Stimulated activated naive CD4-positive, alpha-beta T cell treated with Interleukin-2 at 50 U/mL for 16 hours (primary cell): Measurements from ENCODE around the gene ATP2C1.
"Not testable (repeated sequence)": the region's sequence is repeated elsewhere in the genome, so short reads cannot be mapped to it uniquely, and the experiment has no call there.

Experiments
- DNase-seq: peaks from one replicate; lab custom pipeline; 2025; lab: John Stamatoyannopoulos, UW

Gene ATP2C1

DNA sequence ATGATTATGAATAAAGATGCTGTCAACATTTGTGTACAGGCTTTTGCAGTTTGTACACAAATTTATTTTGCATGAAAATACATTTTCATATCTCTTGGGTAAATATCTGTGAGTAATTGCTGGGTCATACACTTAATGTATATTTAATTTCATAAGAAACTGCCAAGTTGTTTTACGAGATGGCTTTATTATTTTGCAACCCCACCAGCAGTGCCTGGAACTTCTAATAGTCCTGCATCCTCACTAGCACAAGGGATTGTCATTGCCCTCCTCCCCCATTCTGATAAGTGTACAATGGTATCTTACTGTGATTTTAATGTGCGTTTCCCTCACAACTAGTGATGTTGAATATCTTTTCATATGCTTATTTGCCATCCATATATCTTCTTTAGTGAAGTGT is 87.6 kb downstream of the ATP2C1 start:
- DNase-seq, result no peak

DNA sequence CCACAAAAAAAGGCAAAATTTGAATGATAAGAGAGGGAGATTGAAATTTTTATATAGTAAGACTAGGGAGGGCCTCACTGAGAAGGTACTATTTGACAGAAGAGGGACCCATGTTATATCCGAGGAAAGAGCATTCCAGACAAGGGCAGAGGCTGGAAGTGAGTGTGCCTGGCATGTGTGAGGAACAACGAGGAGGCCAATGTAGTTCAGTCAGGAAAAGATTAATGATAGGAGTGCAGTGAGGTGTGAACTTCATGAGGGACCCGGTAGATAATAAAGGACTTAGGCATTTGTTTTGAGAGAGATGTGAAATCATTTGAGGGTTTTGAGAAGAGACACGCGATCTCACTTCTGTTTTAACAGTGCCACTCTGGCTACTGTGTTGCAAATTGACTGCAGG is 96.4 kb downstream of the ATP2C1 start:
- DNase-seq, result no peak

DNA sequence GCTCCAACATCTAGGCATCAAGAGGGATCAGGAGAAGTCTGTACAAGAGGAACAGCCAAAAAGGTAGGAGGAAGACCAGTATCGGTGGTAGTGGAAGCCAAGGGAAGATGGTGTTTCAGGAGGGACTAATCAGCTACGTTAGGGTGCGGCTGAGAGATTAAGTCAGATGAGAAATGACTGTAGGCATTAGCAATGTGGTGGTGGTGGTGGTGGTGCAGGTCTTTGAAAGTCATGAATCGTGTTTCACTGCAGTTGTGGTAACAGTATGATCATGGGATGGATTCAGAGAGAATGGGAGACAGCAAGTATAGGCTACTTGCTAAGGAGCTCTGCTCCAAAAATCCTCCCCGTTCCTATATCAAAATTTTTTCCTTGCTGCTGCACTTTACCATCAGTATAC is 97.2 kb downstream of the ATP2C1 start:
- DNase-seq, result no peak

DNA sequence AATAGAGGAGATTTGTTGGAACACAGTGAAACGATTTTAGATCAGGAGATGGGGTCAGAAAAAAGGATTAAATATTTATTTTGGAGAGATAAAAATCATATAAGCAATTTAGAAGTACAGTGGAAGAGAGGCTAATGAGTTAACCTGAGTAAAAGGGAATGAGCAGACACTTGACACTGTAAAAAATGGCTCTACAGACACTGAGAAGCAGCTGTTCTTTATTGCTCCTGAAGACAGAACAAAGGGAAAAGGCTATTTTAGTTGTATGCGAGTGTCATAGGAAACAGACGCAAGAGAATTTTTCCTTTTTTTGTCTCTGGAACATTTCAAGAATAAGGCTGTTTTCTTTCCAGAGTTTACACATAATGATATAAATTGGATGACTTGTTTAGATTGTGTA is 98.5 kb downstream of the ATP2C1 start:
- no peak for DNase-seq

DNA sequence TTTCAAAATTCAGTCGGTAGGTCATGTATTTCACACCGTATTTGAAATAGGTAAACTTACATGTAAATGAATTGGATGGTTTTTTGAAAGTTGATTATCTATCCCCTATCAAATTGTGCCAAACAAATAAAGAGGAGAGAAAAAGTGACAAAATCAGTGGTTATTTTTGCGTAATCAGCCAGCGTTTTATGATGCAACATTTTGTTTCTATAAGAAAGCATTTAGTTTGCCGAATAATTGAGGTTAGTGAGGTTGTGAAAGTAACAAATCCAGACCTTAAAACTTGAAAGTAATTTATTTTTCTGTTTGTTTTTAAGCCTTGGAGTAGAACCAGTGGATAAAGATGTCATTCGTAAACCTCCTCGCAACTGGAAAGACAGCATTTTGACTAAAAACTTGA is 103.4 kb downstream of the ATP2C1 start:
- DNase-seq, result no peak

DNA sequence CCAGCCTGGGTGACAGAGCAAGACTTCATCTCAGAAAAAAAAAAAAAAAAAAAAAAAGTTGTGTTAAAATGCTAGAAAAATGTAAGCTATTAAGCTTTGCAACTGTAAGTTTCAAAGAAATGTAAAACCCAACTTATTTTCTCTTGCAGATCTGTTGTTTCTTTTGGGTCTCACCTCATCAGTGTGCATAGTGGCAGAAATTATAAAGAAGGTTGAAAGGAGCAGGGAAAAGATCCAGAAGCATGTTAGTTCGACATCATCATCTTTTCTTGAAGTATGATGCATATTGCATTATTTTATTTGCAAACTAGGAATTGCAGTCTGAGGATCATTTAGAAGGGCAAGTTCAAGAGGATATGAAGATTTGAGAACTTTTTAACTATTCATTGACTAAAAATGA is 107.2 kb downstream of the ATP2C1 start:
- no peak for DNase-seq

DNA sequence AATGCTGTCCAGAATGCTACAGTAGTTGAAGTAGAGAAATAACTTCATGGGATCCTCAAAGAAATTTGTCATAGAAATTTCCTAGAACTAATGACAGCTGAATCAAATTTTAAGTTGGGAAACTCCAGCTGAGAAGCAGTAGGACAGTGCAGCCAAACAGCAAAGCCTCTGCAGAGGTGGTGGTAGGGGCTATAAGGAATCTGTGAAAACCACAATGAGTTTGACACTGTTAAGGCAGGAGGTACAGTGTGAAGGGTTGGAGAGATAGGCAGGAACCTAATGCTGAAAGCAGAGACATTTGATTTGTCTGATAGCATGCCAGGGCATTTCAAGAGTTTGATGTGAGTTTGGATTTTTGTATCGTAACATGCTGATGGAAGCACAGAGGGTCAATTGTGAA is 110.7 kb downstream of the ATP2C1 start:
- no peak for DNase-seq

DNA sequence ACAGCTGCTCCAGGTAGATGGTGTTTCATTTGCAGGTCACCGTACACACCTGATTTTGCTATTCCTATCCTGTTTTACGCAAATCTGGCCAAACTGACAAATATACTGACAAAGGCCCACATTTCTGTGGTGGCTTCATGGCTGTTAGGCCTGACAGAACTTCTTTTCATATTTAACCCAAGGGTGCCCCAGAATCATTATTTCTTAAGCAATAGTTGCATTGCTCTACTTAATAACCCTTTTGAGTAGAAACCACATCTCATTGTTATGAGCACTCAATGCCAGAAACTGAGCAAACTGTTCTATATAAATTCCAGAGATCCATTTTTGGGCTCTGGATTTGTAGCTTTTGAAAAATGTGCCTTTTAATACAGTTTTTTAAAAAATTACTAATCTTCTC is 113.4 kb downstream of the ATP2C1 start:
- no peak for DNase-seq

DNA sequence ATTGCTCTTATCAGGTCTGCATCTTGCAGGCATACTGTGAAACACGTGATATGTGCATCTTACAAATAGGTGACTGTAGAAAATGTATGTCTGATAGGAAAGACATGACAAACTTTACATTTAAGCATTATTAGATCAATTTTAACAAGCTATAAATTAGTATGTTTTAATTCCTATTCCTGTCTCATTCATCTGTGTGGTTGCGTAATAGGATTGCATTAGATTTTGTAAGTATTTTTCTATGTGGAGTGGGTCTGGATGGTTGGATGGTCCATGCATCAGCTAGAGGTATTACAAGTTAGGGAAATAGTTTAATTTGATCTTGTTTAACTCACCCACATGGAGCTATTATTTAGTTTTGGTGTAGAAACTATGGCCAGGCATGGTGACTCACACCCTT is 113.9 kb downstream of the ATP2C1 start:
- no peak for DNase-seq

DNA sequence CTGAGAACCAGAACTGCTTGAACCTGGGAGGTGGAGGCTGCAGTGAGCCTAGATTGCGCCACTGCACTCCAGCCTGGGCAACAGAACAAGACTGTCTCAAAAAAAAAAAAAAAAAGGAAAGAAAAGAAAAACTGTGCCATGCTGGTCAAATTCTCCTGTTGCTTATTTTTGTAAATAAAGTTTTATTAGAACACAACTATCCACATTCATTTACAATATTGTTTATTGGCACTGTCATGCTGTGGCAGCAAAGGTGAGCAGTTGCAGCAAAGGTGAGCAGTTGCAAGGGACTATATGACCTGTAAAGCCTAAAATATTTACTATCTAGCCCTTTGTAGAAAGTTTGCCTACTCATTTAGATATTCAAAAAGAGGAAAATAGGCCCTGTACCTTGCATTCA is 114.4 kb downstream of the ATP2C1 start:
- no peak for DNase-seq

DNA sequence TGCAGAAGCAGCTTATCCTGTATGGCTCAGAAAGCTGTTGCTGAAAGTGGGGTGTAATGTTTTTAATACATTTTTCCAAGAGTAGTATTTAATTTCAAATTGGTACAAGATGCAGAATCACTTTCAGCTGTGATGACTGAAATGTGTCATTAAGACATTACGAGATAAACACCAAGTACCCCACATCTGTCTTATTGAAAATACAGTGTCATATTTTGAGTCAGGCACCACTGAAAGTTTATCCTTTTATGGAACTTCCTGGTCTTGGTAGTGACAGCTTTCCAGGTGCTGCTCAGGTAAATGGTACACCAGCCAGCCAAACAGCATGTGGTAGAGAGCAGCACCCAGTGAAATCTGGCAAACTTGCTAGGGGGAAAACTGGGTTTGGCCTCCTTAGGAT is 115.8 kb downstream of the ATP2C1 start:
- no peak for DNase-seq

DNA sequence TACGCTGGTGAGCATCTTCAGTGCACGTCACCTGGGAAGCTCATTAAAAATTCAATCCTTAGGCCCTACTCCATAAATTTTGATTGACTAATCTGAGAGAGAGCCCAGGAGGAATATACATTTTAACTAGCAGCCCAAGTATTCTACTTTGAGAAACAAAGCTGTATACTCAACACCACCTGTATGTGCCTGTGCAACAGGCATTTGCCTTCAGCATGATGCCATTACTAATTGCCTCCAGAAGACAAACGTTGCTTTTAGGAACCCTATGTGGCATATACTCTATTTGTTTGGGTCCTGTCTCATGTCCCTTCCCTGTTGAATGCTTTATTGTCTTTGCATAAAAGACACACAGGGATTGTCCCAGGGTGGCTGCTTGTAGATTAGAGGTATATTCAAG is 125.1 kb downstream of the ATP2C1 start:
- DNase-seq, result no peak

DNA sequence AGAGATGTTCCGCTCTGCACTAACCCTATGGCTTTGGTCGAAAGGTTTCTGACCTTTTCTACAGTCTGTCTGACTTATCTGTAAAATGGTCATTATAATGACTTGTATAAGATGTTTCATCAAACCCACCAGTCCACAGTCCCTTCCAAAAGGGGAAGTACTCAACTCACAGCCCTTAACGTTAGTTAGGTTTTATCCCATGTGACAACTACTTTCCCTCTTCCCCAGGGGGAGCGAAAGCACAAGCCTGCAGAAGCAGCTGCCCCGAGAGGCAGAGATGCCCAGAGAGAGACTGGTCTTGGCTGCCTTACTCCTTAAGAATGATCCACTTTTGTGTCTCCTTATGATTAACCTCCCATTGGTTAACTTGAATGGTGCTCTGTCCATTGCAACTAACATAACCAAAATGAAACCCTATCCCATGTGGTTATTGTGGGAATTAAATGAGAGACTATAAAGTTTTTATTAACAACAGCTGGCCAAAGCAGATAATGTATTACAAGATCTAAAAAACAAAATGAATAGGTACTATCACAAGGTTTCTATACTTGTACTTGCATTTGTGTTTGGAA is 126.3 kb downstream of the ATP2C1 start:
- no peak for DNase-seq

DNA sequence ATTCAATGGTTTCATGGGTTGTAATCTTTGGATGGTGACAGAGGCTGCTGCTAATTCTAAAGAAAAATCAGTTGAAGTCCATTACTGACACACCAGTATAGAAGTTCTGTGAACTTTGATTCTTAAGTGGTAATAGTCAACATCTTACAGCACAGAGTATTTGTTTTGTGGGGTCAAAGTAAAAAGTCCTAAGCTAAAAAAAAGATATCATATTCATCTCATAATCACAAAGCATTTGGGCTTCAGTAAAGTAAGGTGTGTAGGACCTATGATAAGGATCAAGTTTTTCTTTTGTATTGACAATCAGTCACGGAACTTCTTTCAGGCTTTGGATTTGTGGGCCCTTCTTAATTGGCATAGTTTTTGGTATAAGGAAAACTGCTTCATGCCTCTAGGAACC is 131.7 kb downstream of the ATP2C1 start:
- DNase-seq, result no peak

DNA sequence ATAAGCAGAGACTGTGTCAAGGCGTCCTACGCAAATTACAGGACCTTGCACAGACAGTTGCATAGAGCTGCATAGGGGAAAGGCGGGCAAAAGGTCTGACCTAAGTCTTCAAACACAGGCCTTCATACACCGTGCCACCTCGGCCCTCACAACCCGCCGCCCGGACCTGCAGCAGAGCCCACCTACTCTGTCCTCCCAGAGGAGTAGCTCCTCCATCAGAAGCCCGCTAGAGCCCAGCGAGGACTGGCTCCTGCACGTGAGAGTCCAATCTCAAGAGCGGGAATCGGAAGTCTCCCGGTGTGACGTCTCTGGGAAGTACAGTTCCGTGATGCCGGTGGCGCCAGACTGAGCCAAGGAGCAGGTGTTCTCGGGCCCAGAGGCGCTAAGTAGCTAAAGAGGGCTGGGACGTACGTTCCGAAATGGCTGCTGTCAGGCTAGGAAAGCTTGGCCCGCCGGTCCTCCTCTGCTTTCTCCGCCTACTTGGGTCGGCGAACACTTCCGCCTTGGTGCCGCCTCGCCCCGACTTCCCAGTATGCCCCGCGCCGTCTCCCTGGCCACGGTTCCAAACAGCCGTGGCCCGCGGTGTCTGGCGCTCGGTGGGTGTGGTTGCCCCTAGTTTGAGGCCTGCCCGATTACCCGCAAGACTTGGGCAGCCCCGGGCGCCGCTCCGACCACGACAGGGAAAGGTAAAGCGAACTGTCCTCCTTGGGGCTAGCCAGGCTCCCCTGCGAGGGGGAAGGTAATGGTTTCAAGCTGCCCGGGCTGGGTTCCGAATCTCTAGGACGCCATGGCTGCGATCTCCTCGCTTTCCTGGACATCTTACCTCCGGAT is 132.7 kb downstream of the ATP2C1 start, which contains the start of the genes ASTE1 and NEK11:
TSS of gene ASTE1 (minus strand) at position 505 of the 831 bp plus-strand sequence. CDS start 1,519 bp downstream, outside the sequence.
TSS of gene NEK11 (plus strand) at position 557 of the 831 bp plus-strand sequence. CDS start 2,832 bp downstream, outside the sequence.
- DNase-seq, result peak; percentile 93

DNA sequence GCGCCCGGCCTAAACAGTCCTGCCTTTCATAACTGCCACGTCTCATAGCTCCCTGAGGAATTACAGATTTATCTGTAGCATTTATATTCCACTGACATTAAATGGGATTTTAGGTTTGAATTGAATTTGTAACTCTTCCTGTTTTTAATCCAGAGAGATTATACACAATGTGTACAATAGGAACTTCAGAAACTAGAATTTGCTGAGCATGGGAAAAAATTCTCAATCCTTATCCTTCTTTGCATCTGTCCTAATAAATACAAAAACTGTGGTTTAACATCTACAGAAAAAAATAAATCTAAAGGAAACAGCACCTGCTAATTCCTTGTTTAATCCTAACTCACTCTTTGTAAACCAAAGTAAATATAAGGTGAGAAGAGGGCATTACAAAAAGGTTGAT is 135.0 kb downstream of the ATP2C1 start:
- no peak for DNase-seq

DNA sequence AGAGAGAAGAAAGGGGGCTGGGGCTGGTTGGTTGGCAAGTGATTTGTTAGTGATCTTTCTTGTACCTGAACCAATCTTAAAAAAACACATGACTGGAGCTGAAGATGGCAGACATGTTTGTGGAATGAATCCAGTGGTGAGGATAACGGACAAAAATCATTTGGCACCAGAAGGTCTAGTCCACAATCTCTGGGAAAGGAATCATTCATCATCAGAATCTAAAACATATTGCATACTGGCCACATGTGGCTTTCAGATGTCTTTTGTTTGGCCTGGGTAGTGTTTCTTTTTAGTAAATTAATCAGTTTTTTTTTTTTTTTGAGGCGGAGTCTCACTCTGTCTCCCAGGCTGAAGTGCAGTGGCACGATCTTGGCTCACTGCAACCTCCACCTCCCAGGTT is 137.8 kb downstream of the ATP2C1 start:
- no peak for DNase-seq

DNA sequence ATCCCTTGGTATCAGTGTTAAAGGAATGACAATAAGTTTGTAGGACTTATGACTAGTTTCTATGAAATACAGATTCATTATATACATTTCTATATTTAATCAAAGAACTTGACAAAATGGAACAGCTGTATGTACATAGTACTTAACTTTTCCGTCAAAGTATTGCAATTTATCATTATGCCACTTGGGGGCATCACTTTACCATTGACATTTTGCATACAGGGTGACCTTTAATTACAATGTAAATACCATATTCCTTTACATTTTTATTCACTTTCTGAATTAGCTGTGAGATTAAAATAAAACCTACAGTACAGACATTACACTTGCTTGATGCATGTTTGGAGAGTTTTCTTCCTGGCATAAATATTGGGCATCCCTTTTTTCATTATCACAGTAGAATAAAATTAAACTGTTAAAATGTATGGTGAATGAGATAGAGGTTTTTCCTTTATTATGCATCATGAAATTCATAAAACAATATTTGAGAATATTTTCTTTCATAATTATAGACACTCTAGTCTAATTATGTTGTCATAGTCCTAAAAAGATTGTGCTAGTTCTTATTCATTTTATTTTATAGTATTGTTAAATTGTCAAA is 139.7 kb downstream of the ATP2C1 start:
- no peak for DNase-seq

DNA sequence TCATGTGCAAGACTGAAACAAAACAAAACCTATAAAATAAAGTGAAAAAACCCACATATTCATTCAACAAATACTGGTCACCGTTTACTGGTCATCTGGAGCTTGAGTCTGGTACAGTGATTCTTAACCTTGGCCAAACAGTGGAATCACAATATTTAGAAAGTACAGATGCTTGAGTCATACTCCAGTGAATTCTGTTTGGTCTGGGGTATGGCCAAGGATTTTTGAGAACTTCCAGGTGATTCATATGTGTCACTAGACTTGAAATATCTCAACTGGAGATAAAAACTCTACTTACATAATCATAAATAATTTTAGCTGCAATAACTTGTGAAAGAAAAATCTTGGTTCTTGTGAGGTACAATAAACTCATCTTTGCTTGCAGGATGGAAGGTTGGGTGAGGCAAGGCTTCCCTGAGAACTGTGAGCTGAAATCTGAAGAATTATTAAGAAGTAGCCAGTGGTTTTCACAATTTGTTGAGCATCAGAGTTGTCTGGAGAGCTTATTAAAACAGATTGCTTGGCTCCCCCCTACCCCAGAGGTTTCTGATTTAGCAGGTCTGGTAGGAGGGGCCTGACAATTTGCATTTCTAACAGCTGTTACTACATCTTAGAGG is 142.4 kb downstream of the ATP2C1 start:
- no peak for DNase-seq

DNA sequence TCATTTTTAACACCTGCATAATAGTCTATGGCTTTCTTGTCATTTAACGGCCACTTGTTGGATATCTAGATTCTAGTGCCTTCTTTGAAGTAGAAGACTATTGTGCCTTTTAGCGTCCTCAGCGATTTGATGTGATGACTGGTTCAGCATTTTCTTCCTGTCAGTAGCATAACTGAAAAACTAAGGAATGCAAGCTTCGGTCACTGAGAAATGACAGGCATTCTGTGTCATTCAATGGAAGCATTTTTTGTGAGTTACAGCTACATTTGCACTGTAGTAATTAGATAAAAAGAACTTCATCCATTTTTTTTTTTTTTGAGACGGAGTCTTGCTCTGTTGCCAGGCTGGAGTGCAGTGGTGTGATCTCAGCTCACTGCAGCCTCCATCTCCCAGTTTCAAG is 143.1 kb downstream of the ATP2C1 start:
- no peak for DNase-seq

DNA sequence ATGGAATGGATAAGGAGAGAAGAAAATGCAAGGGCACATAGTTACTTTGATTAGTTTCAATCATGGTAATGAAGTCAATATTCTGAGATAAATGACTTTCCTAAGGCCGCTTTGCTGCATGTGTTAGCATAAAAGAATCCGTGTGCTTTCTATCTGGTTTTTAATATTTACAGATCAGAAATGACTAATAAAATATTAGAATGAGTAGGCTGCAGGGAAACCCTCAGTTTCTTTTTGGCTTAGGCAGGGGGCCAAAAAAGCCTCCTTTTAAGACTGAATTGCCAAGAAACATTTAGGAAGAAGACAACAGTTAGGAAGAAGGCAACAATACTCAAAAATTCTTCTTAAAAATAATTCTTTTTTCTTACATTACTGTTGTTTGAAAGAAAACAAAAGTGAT is 144.4 kb downstream of the ATP2C1 start:
- DNase-seq, result no peak

DNA sequence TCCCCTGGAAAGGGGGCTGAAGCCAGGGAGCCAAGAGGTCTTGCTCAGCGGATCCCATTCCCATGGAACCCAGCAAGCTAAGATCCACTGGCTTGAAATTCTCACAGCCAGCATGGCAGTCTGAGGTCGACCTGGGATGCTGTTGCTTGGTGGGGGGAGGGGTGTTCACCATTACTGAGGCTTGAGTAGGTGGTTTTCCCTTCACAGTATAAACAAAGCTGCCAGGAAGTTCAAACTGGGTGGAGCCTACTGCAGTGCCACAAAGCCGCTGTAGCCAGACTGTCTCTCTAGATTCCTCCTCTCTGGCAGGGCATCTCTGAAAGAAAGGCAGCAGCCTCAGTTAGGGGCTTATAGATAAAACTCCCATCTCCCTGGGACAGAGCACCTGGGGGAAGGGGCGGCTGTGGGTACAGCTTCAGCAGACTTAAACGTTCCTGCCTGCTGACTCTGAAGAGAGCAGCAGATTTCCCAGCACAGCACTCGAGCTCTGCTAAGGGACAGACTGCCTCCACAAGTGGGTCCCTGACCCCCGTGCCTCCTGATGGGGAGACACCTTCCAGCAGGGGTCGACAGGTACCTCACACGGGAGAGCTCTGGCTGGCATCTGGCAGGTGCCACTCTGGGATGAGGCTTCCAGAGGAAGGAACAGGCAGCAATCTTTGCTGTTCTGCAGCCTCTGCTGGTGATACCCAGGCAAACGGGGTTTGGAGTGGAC is 148.5 kb downstream of the ATP2C1 start:
- not testable (repeated sequence) for DNase-seq
